ENCODE data around the gene HDAC4.

DNA sequence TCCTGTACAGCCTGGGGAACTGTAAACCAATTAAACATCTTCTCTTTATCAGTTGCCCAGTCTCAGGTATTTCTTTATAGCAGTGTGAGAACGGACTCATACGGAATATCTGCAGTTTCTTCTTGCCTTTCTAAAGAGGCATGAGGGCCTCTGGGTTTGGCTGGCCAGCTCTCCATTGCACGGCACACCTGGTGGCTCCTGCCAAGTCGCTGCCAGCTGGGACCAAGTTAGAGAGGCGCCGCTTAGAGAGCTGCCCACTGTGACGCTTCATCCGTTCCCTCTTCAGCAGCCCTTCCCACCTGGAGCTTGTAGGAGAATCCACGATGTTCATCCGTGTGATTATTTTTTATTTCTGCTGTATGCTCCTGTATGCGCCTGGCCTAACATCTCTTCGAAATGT is 357.5 kb downstream of the HDAC4 start:
- no peak for TF ChIP-seq GABPA (IDR thresholded peaks at IDR 0.05 in 1 of 2, conservative IDR thresholded peaks at IDR 0.05 in 1 of 2)
- TF ChIP-seq, protein P1, sequence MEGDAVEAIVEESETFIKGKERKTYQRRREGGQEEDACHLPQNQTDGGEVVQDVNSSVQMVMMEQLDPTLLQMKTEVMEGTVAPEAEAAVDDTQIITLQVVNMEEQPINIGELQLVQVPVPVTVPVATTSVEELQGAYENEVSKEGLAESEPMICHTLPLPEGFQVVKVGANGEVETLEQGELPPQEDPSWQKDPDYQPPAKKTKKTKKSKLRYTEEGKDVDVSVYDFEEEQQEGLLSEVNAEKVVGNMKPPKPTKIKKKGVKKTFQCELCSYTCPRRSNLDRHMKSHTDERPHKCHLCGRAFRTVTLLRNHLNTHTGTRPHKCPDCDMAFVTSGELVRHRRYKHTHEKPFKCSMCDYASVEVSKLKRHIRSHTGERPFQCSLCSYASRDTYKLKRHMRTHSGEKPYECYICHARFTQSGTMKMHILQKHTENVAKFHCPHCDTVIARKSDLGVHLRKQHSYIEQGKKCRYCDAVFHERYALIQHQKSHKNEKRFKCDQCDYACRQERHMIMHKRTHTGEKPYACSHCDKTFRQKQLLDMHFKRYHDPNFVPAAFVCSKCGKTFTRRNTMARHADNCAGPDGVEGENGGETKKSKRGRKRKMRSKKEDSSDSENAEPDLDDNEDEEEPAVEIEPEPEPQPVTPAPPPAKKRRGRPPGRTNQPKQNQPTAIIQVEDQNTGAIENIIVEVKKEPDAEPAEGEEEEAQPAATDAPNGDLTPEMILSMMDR (IDR thresholded peaks at IDR 0.05; ENCODE audit: low read depth, low read length, missing input control): no peak
- TF ChIP-seq, protein P2, sequence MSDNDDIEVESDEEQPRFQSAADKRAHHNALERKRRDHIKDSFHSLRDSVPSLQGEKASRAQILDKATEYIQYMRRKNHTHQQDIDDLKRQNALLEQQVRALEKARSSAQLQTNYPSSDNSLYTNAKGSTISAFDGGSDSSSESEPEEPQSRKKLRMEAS (IDR thresholded peaks at IDR 0.05): no peak
- TF ChIP-seq, protein P3, sequence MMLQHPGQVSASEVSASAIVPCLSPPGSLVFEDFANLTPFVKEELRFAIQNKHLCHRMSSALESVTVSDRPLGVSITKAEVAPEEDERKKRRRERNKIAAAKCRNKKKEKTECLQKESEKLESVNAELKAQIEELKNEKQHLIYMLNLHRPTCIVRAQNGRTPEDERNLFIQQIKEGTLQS (IDR thresholded peaks at IDR 0.05): no peak
- no peak for TF ChIP-seq EGR1 (IDR thresholded peaks at IDR 0.05; ENCODE audit: low read depth in 2 of 2)
- TF ChIP-seq RAD21 (IDR thresholded peaks at IDR 0.05): no peak
- TF ChIP-seq FOXA1 (IDR thresholded peaks at IDR 0.05): no peak
- TF ChIP-seq YY1 (IDR thresholded peaks at IDR 0.05): no peak
- TF ChIP-seq, protein P4, sequence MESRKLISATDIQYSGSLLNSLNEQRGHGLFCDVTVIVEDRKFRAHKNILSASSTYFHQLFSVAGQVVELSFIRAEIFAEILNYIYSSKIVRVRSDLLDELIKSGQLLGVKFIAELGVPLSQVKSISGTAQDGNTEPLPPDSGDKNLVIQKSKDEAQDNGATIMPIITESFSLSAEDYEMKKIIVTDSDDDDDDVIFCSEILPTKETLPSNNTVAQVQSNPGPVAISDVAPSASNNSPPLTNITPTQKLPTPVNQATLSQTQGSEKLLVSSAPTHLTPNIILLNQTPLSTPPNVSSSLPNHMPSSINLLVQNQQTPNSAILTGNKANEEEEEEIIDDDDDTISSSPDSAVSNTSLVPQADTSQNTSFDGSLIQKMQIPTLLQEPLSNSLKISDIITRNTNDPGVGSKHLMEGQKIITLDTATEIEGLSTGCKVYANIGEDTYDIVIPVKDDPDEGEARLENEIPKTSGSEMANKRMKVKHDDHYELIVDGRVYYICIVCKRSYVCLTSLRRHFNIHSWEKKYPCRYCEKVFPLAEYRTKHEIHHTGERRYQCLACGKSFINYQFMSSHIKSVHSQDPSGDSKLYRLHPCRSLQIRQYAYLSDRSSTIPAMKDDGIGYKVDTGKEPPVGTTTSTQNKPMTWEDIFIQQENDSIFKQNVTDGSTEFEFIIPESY (IDR thresholded peaks at IDR 0.05): no peak
